BE2C (cell line): ENCODE measurements around the gene NSUN4.
A peak's percentile ranks its signal among the peaks of the same experiment; 100 is the strongest.

Source experiments
- DNase-seq: peaks from one replicate; pipeline ENCODE4 v3.0.0-alpha.2; 2020
- H3K27me3 ChIP-seq: fragments of 250-450 bp; sonication (Bioruptor Pico); 2 replicates; pipeline ENCODE4 v1.5.1; 2020; ENCODE audit warnings: mild to moderate bottlenecking
- H3K36me3 ChIP-seq: fragments of 250-450 bp; sonication (Bioruptor Pico); 2 replicates; pipeline ENCODE4 v1.5.1; 2020; ENCODE audit warnings: mild to moderate bottlenecking
- H3K4me1 ChIP-seq: fragments of 250-450 bp; sonication (Bioruptor Pico); 2 replicates; pipeline ENCODE4 v1.5.1; 2020
- H3K4me3 ChIP-seq: 2 replicates; pipeline ENCODE4 v1.5.1; 2011; ENCODE audit warnings: low read depth, low read length
- H3K9me3 ChIP-seq: fragments of 250-450 bp; sonication (Bioruptor Pico); 2 replicates; pipeline ENCODE4 v1.5.1; 2020
- CTCF ChIP-seq: IDR thresholded peaks from 2 replicates; pipeline ENCODE4 v1.5.1; 2012; ENCODE audit warnings: mild to moderate bottlenecking, low read depth, low read length

NSUN4 gene

DNA sequence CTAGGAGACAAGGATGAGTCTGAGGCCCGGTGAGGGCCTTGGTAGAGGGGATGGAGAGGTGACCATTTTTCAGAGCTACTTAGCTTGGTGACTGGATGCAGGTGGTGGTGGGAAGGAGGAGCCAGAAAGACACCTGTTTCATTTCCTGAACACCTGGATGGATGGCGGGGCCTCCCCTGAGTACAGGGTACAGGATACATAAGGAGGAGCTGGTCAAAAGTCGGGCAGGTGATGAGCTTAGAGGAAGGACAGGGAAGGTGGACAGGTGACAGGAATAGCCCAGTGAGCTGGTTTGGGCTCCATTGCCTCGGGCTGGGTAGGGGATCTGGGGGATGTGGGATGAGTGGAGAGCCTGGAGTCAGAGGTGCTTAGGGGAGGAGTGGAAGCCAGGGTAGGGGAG is 59.8 kb downstream of the NSUN4 start:
- no peak overlapping the region for H3K4me3 ChIP-seq
- H3K36me3 ChIP-seq, result no peaks in the 10 kb centered on the region
- H3K27me3 ChIP-seq, result no peaks in the 10 kb centered on the region
- no peak for TF ChIP-seq CTCF
- H3K9me3 ChIP-seq, result no peaks in the 10 kb centered on the region
- no peaks in the 10 kb centered on the region for H3K4me1 ChIP-seq
- DNase-seq, result no peak

DNA sequence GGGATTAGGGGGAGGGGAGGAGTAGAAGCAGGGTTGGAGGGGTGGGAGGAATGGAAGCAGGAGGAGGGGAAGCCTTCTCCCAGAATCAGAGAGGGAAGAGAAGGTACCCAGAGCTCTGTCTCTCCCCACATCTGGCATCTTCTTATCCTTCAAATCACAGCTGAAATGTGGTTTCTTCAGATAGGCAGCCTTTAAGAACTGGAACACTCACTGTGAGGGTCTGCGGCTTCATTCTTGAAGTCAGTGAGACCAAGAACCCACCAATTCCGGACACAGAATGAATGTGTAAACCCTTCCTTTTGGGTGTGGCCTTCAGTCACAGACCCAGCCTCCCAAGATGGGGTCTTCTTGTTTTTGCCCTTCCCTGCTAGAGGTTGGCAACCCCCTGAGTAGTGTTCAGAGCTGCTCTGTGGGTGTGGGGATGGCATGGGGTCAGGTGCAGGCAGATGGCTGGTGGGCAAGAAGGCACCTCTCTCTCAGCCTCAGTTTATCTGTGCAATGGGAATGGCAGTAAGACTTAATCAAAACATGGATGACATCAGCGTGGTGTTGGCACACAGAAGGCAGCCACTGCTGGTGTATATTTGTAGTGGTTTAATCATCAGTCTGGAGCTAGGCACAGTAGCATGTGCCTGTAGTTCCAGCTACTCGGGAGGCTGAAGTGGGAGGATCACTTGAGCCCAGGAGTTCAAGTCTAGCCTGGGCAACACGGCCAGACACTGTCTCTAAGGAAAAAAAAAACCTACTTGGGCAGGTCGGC is 60.7 kb downstream of the NSUN4 start:
- no peaks in the 10 kb centered on the region for H3K9me3 ChIP-seq
- H3K4me3 ChIP-seq, result no peak overlapping the region
- no peaks in the 10 kb centered on the region for H3K36me3 ChIP-seq
- DNase-seq, result no peak
- TF ChIP-seq CTCF, result no peak
- H3K27me3 ChIP-seq, result no peaks in the 10 kb centered on the region
- no peaks in the 10 kb centered on the region for H3K4me1 ChIP-seq

DNA sequence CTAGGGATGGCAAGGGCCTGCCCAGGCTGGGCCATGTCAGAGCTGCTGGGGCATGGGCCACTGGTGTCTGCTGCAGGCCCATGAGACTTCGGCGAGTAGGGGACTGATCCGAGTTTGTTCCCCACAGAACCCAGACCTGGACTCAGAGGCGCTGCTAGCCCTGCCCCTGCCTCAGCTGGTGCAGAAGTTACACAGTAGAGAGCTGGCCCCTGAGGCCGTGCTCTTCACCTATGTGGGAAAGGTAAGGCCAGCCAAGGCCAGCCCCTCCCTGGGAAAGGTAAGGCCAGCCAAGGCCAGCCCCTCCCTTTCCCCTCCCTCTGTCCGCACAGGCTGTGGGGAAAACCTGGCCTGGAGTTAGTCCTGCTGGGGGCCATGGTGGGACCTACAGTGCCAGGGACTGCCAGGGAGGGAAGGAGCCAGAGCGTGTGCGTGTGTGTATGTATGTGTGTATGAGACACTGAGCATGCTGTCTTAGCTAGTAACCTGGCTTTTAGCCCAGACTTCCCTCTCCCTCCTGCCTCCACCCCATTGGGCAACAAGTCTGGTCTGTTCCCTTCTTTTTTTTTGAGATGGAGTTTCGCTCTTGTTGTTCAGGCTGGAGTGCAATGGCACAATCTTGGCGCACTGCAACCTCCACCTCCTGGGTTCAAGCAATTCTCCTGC is 61.5 kb downstream of the NSUN4 start:
- Histone ChIP-seq H3K27me3 (no peaks in the 10 kb centered on the region), H3K4me1 (no peaks in the 10 kb centered on the region), H3K4me3 (no peak overlapping the region), H3K36me3 (no peaks in the 10 kb centered on the region), H3K9me3 (no peaks in the 10 kb centered on the region)
- TF ChIP-seq CTCF, result no peak
- DNase-seq, result peak; percentile 16

DNA sequence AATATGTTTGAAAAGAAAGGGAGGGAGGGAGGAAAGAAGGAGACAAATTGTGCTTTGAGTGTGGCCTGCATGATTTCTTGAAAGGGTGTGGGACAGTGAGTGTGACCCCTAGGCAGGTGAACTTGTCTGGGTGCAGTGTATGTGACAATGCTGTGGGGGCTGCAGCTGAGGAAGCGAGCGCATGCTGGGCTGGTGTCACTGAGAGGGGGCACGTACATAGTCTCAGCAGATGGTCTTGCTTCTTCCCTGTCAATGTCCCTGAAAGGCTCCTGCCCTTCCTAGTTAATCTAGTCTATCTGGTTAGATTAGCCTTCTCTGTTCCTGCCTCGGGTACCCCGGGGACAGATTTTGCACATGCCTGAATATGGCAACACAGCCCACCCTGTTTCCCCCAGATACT is 63.3 kb downstream of the NSUN4 start:
- Histone ChIP-seq H3K4me1 (no peaks in the 10 kb centered on the region), H3K27me3 (no peaks in the 10 kb centered on the region), H3K4me3 (no peak overlapping the region), H3K36me3 (no peaks in the 10 kb centered on the region), H3K9me3 (no peaks in the 10 kb centered on the region)
- no peak for DNase-seq
- TF ChIP-seq CTCF, result no peak

DNA sequence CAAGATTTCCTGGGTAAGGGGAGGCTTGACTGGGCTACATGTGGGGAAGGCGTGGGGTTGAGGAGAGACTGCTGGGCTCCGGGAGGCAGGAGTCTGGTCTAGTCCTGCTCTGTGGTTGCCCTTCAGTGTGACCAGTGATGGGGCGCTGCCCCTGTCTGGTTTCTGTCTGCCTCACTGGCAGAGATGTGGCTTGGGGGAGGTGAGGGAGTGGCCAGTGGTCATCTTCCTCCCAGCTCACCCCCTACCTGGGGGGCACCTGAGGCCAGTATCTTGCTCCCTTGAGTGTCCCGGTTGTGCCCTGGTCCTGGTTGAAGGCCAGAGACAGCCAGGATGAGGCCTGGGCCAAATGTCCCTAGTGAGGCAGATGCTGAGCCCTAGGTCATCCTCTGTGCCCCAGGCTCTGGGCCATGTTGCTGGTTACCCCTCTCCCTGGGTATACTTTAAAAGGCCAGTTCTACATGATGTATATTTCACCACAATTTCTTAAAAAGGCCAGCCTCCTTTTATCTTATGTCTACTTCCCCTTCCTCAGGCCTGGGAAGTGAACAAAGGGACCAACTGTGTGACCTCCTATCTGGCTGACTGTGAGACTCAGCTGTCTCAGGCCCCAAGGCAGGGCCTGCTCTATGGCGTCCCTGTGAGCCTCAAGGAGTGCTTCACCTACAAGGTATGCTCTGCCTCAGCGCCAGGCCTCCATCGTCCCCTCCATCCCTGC is 64.0 kb downstream of the NSUN4 start:
- H3K4me1 ChIP-seq, result no peaks in the 10 kb centered on the region
- H3K4me3 ChIP-seq, result no peak overlapping the region
- H3K36me3 ChIP-seq, result no peaks in the 10 kb centered on the region
- TF ChIP-seq CTCF, result no peak
- no peaks in the 10 kb centered on the region for H3K27me3 ChIP-seq
- H3K9me3 ChIP-seq, result no peaks in the 10 kb centered on the region
- DNase-seq, result no peak

DNA sequence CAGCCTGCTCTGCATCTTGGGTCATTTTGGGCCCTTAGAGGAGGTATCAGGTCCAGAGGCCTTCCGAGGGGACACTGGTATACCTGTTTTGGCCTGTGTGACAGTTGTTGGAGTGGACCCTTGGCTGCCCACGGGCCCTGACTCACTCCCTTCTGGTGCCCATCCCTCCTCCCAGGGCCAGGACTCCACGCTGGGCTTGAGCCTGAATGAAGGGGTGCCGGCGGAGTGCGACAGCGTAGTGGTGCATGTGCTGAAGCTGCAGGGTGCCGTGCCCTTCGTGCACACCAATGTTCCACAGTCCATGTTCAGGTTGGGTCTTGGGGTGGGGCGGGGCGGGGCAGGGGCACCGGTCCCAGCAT is 64.6 kb downstream of the NSUN4 start:
- TF ChIP-seq CTCF, result no peak
- H3K9me3 ChIP-seq, result no peaks in the 10 kb centered on the region
- no peaks in the 10 kb centered on the region for H3K4me1 ChIP-seq
- H3K36me3 ChIP-seq, result no peaks in the 10 kb centered on the region
- no peaks in the 10 kb centered on the region for H3K27me3 ChIP-seq
- no peak overlapping the region for H3K4me3 ChIP-seq
- DNase-seq, result no peak
